Stomach smooth muscle (tissue), 2 donors: Measurements from ENCODE around the gene FAM118B.
"Not testable (repeated sequence)": the region's sequence is repeated elsewhere in the genome, so short reads cannot be mapped to it uniquely, and the experiment has no call there.

Experiments
- H3K27ac ChIP-seq: one replicate; pipeline ENCODE4 v1.7.0; 2013; ENCODE audit warnings: mild to moderate bottlenecking, low read length, inconsistent platforms
- H3K27me3 ChIP-seq, 2 donors: one replicate each; pipeline ENCODE4 v1.7.0; 2013; ENCODE audit warnings: low read length in 2 of 2; ENCODE audit not compliant: insufficient read depth in 2 of 2, control insufficient read depth in 1 of 2
- H3K36me3 ChIP-seq, 2 donors: one replicate each; pipeline ENCODE4 v1.7.0; 2013; ENCODE audit warnings: low read length in 2 of 2; ENCODE audit not compliant: control insufficient read depth in 2 of 2, insufficient read depth in 2 of 2
- H3K4me1 ChIP-seq: one replicate; pipeline ENCODE4 v1.7.0; 2013; ENCODE audit warnings: low read length; ENCODE audit not compliant: control insufficient read depth, insufficient read depth
- H3K4me3 ChIP-seq, 2 donors: one replicate each; pipeline ENCODE4 v1.7.0; 2013; ENCODE audit warnings: low read length in 2 of 2
- H3K9ac ChIP-seq, 2 donors: one replicate each; pipeline ENCODE4 v1.7.0; 2013; ENCODE audit warnings: low read length in 2 of 2, mild to moderate bottlenecking in 1 of 2
- H3K9me3 ChIP-seq, 2 donors: one replicate each; pipeline ENCODE4 v1.7.0; 2013; ENCODE audit warnings: low read length in 2 of 2; ENCODE audit not compliant: control insufficient read depth in 2 of 2
- donor health status: healthy.
- donor health status: Pancreatic carcinoma.

The FAM118B gene

DNA sequence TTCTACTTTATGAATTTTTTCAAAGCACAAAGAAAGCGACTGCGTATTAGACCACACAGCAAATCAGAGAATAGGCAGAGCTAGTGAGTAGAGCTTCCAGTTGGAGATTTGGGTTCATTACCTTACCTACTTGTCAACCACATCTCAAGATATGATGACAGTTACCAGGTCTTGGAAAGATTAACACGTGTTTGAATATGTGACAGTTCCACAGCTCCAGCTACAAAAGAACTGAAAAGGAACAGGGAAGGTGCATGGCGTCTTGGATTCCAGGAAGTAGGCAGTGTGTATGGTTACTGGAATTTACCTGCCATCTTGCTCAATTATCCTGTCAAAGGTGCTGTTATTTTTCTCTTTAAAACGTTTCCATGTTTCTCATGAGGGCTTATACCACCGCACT is 76.7 kb downstream of the FAM118B start:
- H3K27me3 ChIP-seq, result no peaks in the 10 kb centered on the region
- H3K27ac ChIP-seq, result no peak overlapping the region
- H3K4me1 ChIP-seq, result peaks cover 9% of the 10 kb centered on the region
- no peak overlapping the region for H3K9ac ChIP-seq
- peaks cover 20 to 35% of the 10 kb centered on the region in 2 donors for H3K36me3 ChIP-seq
- H3K4me3 ChIP-seq, result no peak overlapping the region
- no peaks in the 10 kb centered on the region for H3K9me3 ChIP-seq

DNA sequence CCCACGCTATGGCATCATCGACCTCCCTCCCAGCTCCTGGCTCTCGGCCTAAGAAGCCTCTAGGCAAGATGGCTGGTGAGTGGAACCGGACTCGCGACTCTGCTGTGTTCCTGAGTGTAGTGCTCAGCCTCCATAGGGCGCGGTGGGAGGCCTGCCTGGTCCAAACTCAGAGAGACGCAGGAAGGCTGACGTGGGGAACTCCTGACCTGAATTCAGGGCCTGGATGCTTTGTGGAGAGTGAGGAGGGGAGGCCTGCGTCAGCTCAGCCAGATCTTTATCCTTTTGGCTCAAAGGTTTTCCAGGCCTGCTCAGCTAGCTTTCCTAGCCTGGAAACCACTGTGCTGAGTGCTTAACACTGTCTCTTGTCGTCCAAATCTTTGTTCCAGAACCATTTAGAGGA is 79.3 kb downstream of the FAM118B start:
- no peak overlapping the region for H3K27ac ChIP-seq
- peaks cover 30 to 47% of the 10 kb centered on the region in 2 donors for H3K36me3 ChIP-seq

GRCh38 chr11:126293726-126294125 is 82.1 kb downstream of the FAM118B start:
- Histone ChIP-seq H3K27me3 (no peaks in the 10 kb centered on the region), H3K9ac (no peak overlapping the region), H3K36me3 (peaks cover 29 to 42% of the 10 kb centered on the region in 2 donors), H3K9me3 (no peaks in the 10 kb centered on the region), H3K4me1 (peaks cover 4% of the 10 kb centered on the region), H3K4me3 (no peak overlapping the region), H3K27ac (no peak overlapping the region)

More for the DNA sequence above, 79.3 kb downstream of the FAM118B start:
- H3K4me1 ChIP-seq, result peaks cover 4% of the 10 kb centered on the region
- H3K27me3 ChIP-seq, result no peaks in the 10 kb centered on the region
- no peak overlapping the region for H3K4me3 ChIP-seq
- no peaks in the 10 kb centered on the region for H3K9me3 ChIP-seq
- H3K9ac ChIP-seq, result no peak overlapping the region

DNA sequence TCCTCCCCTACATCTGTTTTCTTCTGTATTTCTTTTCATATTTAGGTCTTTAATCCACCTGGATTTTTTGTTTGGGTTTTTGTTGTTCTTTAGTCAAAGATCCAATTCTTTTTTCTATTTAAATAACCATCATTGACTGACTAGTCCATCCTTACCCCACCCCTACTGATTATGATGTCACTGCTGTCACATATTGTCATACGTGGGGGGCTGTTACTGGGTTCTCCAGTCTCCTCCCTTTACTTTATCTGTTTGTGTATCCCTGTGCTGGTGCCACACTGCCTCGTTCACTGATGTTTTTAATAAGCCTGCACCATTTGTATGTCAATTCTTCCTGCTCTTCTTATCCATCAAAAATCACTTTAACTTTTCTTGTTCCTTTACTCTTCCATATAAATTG is 85.4 kb downstream of the FAM118B start:
- Histone ChIP-seq H3K4me3 (no peak overlapping the region), H3K9me3 (no peaks in the 10 kb centered on the region), H3K36me3 (peaks cover 22 to 28% of the 10 kb centered on the region in 2 donors), H3K27me3 (no peaks in the 10 kb centered on the region), H3K9ac (no peak overlapping the region), H3K27ac (no peak overlapping the region), H3K4me1 (no peaks in the 10 kb centered on the region)

- peak within 1 kb of the TSS; percentile 97 to 98 for H3K4me3 ChIP-seq
- peak within 1 kb of the TSS; percentile 92 for H3K27ac ChIP-seq
- peaks cover 14% of the 10 kb centered on the region for H3K4me1 ChIP-seq
- peaks cover 4 to 5% of the 10 kb centered on the region in 2 donors for H3K36me3 ChIP-seq
- peak within 1 kb of the TSS; percentile 91 to 93 for H3K9ac ChIP-seq
- no peaks in the 10 kb centered on the region for H3K9me3 ChIP-seq
- H3K27me3 ChIP-seq, result no peaks in the 10 kb centered on the region
Observed at GRCh38 chr11:126303623-126304456, 92.3 kb downstream of the FAM118B start, which contains the start of gene DCPS. DCPS (plus strand) TSS chr11:126304060; CDS start chr11:126304081, 21 bp downstream.

DNA sequence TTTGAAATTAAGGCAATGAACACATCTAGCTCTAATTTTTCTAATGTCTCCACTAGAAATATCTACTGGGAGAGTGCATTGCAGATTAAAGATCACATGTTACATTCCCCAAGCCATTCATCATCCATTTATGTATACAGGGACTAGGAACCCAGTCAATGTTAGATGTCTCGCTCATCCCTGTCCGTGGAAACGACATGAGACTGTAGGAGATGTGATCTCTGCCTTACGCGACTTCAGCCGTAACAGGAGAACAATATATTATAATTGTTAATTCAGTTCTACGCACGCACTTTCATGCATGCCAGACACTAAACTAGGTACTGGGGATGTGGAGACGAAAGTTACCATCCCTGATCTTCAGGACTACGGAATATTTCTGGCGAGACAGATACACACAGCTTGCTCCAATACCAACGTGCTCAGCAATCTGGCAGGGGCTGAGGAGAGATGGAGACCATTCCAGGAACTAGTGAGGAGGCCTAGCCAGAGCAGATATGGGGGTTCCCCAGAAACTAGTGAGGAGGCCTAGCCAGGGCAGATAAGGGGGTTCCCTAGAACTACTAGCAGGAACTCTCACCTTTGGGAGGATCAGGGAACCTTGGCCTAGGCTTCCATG is 93.0 kb downstream of the FAM118B start:
- peak overlapping the region; percentile 91 to 93 for H3K9ac ChIP-seq
- no peaks in the 10 kb centered on the region for H3K9me3 ChIP-seq
- H3K4me3 ChIP-seq, result peak overlapping the region; percentile 97 to 98
- peak overlapping the region; percentile 92 for H3K27ac ChIP-seq
- H3K4me1 ChIP-seq, result peaks cover 14% of the 10 kb centered on the region
- H3K36me3 ChIP-seq, result peaks cover 4% of the 10 kb centered on the region in 2 donors
- H3K27me3 ChIP-seq, result no peaks in the 10 kb centered on the region

GRCh38 chr11:126305699-126306098 is 94.1 kb downstream of the FAM118B start:
- H3K9me3 ChIP-seq, result no peaks in the 10 kb centered on the region
- no peak overlapping the region for H3K27ac ChIP-seq
- H3K27me3 ChIP-seq, result no peaks in the 10 kb centered on the region
- no peak overlapping the region for H3K9ac ChIP-seq
- H3K4me3 ChIP-seq, result no peak overlapping the region
- peaks cover 0 to 4% of the 10 kb centered on the region in 2 donors for H3K36me3 ChIP-seq
- H3K4me1 ChIP-seq, result peaks cover 16% of the 10 kb centered on the region

- Histone ChIP-seq H3K27me3 (no peaks in the 10 kb centered on the region), H3K4me1 (peaks cover 22% of the 10 kb centered on the region), H3K4me3 (no peak overlapping the region), H3K27ac (no peak overlapping the region), H3K9ac (no peak overlapping the region), H3K9me3 (no peaks in the 10 kb centered on the region), H3K36me3 (peaks cover 0 to 7% of the 10 kb centered on the region in 2 donors)
Observed at GRCh38 chr11:126307706-126308105, 96.1 kb downstream of the FAM118B start.

- Histone ChIP-seq H3K4me1 (peaks cover 22% of the 10 kb centered on the region), H3K9ac (no peak overlapping the region), H3K4me3 (no peak overlapping the region), H3K27me3 (no peaks in the 10 kb centered on the region), H3K27ac (no peak overlapping the region), H3K9me3 (no peaks in the 10 kb centered on the region), H3K36me3 (peaks cover 0 to 9% of the 10 kb centered on the region in 2 donors)
Observed at GRCh38 chr11:126308271-126308671, 96.7 kb downstream of the FAM118B start.

GRCh38 chr11:126308771-126309170 is 97.2 kb downstream of the FAM118B start:
- H3K27ac ChIP-seq, H3K27me3 ChIP-seq, H3K9me3 ChIP-seq, H3K36me3 ChIP-seq, H3K9ac ChIP-seq, H3K4me3 ChIP-seq: not testable (repeated sequence)
- H3K4me1 ChIP-seq, result peaks cover 19% of the 10 kb centered on the region
